Astrocyte of the spinal cord (primary cell): Measurements from ENCODE around the gene ALK.

ENCODE experiments used
- DNase-seq: peaks from one replicate; pipeline ENCODE4 v3.0.0; 2011; ENCODE audit warnings: low read depth, low spot score
- H3K4me3 ChIP-seq: 2 replicates; pipeline ENCODE4 v1.5.1; 2011; ENCODE audit warnings: low read depth, mild to moderate bottlenecking, low read length, moderate library complexity
- CTCF ChIP-seq: IDR thresholded peaks from 2 replicates; pipeline ENCODE4 v1.5.1; 2012; ENCODE audit warnings: low read depth, mild to moderate bottlenecking, low read length, inconsistent platforms
- in situ Hi-C: cut with HindIII; loops from 2 replicates; pipeline ENCODE4 v1.10.0; 2017; ENCODE audit warnings: low sequenced_read_pairs

Gene ALK

GRCh38 chr2:29950481-29950880 is 29.1 kb upstream of the ALK start:
- H3K4me3 ChIP-seq = no peak overlapping the region
- TF ChIP-seq CTCF = no peak
- DNase-seq = no peak
- in situ Hi-C loops = no loop called here

- TF ChIP-seq CTCF = no peak
- DNase-seq = no peak
- in situ Hi-C loops = no loop called here
- no peak overlapping the region for H3K4me3 ChIP-seq
Observed at GRCh38 chr2:29949042-29949441, 27.7 kb upstream of the ALK start.

DNA sequence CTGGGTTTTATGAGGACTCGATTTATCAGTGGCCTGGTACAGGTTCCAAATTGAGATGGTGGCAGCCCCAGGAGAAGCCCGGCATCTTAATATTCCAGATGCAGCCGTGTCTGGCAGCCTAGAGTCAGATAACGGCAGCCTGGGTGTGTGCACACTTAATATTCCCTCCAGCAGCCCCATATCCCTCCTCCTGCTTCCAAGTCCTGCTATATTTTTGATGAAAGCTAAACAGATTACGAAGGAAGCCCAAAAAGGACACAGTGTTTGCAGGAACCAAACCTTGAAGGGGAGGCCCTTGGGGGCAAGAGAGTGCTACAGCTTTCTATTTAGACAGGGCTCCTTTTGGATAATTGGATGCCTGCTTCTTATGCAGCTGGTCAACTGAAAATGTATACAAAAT is 25.1 kb upstream of the ALK start:
- no peak for TF ChIP-seq CTCF
- in situ Hi-C loops = no loop called here
- no peak overlapping the region for H3K4me3 ChIP-seq
- DNase-seq = no peak

GRCh38 chr2:29942711-29943110 is 21.3 kb upstream of the ALK start:
- in situ Hi-C loops = no loop called here
- no peak overlapping the region for H3K4me3 ChIP-seq
- TF ChIP-seq CTCF = no peak
- DNase-seq = no peak

GRCh38 chr2:29940706-29941105 is 19.3 kb upstream of the ALK start:
- in situ Hi-C loops = no loop called here
- TF ChIP-seq CTCF = no peak
- no peak for DNase-seq
- no peak overlapping the region for H3K4me3 ChIP-seq

DNA sequence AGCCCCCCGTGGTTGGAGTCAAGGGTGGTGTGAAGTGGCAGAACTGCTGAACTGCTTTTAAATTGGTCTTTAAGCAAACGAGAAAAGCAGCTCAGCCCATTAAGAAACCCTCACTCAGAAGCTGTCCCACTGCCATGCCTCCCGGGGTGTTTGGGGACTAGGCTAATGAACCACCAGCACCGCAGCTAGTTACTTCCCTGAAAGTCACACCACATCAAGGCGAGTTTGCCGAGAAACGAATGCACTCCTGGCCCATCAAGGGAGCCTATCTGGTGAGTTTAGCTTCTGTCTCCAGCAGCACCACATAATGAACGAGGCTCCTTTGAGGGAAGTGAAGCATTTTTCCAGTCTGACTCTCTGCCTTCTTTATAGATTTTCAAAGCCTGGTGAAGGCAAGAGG is 14.6 kb upstream of the ALK start:
- DNase-seq = no peak
- in situ Hi-C loops = no loop called here
- TF ChIP-seq CTCF = no peak
- H3K4me3 ChIP-seq = no peak overlapping the region

- H3K4me3 ChIP-seq = no peak overlapping the region
- in situ Hi-C loops = no loop called here
- DNase-seq = no peak
- no peak for TF ChIP-seq CTCF
Observed at GRCh38 chr2:29931818-29932217, 10.4 kb upstream of the ALK start.
